Measurements from ENCODE around the gene BAZ2B.

DNA sequence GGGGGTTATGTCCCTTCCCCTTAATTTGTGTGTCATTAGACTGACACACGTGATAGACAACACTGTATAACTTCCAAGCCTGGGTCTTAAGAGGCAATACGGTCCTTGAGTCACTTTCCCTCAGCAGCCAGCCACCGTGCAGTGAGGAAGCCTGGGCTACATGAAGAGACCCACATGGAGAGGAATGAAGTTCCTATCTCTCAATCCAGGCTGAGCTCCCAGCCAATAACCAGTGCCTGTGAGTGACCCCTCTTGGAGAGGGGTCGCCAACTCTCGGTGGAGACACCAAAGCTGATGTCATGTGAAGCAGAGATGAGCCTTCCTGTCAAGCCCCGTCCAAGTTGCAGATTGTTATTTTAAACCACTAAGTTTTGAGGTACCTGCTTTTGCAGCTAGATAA lies 324.2 kb downstream of the BAZ2B start:
- TF ChIP-seq, protein P1, sequence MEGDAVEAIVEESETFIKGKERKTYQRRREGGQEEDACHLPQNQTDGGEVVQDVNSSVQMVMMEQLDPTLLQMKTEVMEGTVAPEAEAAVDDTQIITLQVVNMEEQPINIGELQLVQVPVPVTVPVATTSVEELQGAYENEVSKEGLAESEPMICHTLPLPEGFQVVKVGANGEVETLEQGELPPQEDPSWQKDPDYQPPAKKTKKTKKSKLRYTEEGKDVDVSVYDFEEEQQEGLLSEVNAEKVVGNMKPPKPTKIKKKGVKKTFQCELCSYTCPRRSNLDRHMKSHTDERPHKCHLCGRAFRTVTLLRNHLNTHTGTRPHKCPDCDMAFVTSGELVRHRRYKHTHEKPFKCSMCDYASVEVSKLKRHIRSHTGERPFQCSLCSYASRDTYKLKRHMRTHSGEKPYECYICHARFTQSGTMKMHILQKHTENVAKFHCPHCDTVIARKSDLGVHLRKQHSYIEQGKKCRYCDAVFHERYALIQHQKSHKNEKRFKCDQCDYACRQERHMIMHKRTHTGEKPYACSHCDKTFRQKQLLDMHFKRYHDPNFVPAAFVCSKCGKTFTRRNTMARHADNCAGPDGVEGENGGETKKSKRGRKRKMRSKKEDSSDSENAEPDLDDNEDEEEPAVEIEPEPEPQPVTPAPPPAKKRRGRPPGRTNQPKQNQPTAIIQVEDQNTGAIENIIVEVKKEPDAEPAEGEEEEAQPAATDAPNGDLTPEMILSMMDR (conservative IDR thresholded peaks at IDR 0.05), result no peak
- no peak for TF ChIP-seq EZH2 (IDR thresholded peaks at IDR 0.05; ENCODE audit: low read depth)

All from PC-9 (cell line).